ENCODE measurements around the gene EXD1.
A peak's percentile ranks its signal among the peaks of the same experiment; 100 is the strongest.

The EXD1 gene

DNA sequence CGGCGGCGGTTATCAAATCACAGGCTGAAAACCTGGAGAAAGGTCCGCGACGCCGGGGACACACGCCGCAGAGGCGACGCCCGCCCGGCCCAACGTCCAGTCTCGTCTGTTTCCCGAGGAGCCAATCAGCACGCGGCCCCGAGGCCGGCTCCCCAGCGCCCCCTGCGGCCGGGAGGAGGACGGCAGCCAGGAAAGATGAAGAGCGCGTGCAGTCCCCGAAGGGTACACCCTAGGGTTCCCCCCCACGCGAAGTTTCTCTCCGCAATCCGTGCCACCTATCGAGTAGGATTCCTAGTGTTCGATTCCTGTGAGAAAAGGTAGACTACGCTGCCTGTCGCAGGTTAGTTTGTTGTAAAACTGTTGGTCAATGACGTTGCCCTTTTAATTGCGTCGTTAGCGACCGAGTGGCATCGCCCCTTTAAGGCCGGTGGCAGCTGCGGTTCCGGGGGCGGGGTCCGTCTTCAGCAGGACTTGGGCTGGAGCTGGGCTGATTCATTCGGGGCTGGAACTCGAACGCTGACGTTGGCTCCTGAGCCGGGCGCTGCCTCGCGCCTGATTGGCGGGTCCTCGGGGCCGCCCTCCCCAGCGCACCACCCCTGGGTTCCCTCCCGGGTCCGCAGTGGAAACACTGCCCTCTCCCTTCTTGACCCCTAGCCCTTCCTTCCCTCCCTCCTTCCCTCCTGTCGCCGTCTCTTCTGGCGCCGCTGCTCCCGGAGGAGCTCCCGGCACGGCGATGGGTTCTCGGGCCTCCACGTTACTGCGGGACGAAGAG lies at the start of gene EXD1, which contains the start of gene CHP1:
Gene EXD1, minus strand, starts transcription at position 108 of the 772 bp plus-strand sequence. CDS start 4,182 bp downstream, outside the sequence.
Gene CHP1, plus strand, starts transcription at position 619 of the 772 bp plus-strand sequence. Its CDS starts 115 bp downstream, at position 734.
- H3K4me3 ChIP-seq (replicated peaks in 1 of 2; ENCODE audit: low read depth in 2 of 2, low read length in 2 of 2): peak within 1 kb of the TSS; percentile 85 to 99
- TF ChIP-seq, protein P1, sequence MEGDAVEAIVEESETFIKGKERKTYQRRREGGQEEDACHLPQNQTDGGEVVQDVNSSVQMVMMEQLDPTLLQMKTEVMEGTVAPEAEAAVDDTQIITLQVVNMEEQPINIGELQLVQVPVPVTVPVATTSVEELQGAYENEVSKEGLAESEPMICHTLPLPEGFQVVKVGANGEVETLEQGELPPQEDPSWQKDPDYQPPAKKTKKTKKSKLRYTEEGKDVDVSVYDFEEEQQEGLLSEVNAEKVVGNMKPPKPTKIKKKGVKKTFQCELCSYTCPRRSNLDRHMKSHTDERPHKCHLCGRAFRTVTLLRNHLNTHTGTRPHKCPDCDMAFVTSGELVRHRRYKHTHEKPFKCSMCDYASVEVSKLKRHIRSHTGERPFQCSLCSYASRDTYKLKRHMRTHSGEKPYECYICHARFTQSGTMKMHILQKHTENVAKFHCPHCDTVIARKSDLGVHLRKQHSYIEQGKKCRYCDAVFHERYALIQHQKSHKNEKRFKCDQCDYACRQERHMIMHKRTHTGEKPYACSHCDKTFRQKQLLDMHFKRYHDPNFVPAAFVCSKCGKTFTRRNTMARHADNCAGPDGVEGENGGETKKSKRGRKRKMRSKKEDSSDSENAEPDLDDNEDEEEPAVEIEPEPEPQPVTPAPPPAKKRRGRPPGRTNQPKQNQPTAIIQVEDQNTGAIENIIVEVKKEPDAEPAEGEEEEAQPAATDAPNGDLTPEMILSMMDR (IDR thresholded peaks at IDR 0.05; ENCODE audit: low read depth, low read length): peak; percentile 93
- peak; percentile 99 for DNase-seq (ENCODE audit: low read depth in 2 of 2)

DNA sequence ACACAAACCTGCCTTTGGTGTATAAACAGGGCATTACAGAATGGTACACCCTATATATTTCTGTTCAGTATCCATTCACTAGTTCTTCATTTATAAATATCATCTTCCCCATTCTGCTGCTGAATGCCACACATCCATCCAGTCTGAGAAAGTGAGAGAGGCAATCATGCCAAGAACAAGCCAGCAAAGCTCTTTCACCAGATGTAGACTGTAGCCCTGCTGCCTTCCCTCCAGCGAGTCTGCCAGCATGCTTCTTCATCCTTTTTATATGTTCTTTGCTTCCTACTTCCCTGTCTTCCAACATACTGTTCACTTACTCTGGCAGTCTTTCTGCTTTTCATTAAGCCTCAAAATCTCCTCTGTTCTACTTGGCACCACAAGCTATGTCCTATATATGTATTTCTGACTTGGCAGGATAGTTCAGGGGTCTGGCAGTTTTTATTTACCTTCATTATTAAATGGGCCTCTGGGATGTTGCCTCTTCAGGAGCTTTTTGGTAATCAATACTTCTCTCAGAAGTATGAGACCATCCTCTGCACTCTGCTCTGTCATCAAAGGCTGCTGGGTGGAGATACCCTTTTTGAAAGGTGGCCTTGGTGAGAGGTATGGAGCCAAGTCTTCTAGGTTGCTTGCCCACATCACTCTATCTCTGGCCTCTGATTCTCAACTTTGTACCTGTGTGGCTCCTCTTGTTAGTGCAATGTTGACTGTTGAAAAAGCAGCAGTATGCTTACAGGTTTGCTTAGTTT lies 49.2 kb upstream of the EXD1 start:
- TF ChIP-seq, protein P1 (IDR thresholded peaks at IDR 0.05; ENCODE audit: low read depth, low read length): no peak
- DNase-seq (ENCODE audit: low read depth in 2 of 2): no peak
- H3K4me3 ChIP-seq (replicated peaks in 1 of 2; ENCODE audit: low read depth in 2 of 2, low read length in 2 of 2): no peak overlapping the region

GRCh38 chr15:41278319-41278718 lies 47.8 kb upstream of the EXD1 start:
- H3K4me3 ChIP-seq (replicated peaks in 1 of 2; ENCODE audit: low read depth in 2 of 2, low read length in 2 of 2): no peak overlapping the region
- DNase-seq (ENCODE audit: low read depth in 2 of 2): no peak
- TF ChIP-seq, protein P1 (IDR thresholded peaks at IDR 0.05; ENCODE audit: low read depth, low read length): no peak

- DNase-seq (ENCODE audit: low read depth in 2 of 2): no peak
- TF ChIP-seq, protein P1 (IDR thresholded peaks at IDR 0.05; ENCODE audit: low read depth, low read length): no peak
- no peak overlapping the region for H3K4me3 ChIP-seq (replicated peaks in 1 of 2; ENCODE audit: low read depth in 2 of 2, low read length in 2 of 2)
These were observed 46.3 kb upstream of the EXD1 start for GRCh38 chr15:41276831-41277230.

GRCh38 chr15:41269887-41270286 lies 39.3 kb upstream of the EXD1 start:
- TF ChIP-seq, protein P1 (IDR thresholded peaks at IDR 0.05; ENCODE audit: low read depth, low read length): no peak
- no peak overlapping the region for H3K4me3 ChIP-seq (replicated peaks in 1 of 2; ENCODE audit: low read depth in 2 of 2, low read length in 2 of 2)
- DNase-seq (ENCODE audit: low read depth in 2 of 2): no peak

GRCh38 chr15:41263891-41264351 lies 33.4 kb upstream of the EXD1 start:
- DNase-seq (ENCODE audit: low read depth in 2 of 2): peak; percentile 52 to 75
- TF ChIP-seq, protein P1 (IDR thresholded peaks at IDR 0.05; ENCODE audit: low read depth, low read length): no peak
- H3K4me3 ChIP-seq (replicated peaks in 1 of 2; ENCODE audit: low read depth in 2 of 2, low read length in 2 of 2): no peak overlapping the region
